Measurements from ENCODE around the gene TXNDC11. TPM values are rescaled to one million over a fixed set of nuclear protein-coding genes. Genes with fewer than 3 reads are reported as not detected.

Gene TXNDC11
- polyA plus RNA-seq, 3 donors = 29.7 to 47.3 (median 35.5) TPM

DNA sequence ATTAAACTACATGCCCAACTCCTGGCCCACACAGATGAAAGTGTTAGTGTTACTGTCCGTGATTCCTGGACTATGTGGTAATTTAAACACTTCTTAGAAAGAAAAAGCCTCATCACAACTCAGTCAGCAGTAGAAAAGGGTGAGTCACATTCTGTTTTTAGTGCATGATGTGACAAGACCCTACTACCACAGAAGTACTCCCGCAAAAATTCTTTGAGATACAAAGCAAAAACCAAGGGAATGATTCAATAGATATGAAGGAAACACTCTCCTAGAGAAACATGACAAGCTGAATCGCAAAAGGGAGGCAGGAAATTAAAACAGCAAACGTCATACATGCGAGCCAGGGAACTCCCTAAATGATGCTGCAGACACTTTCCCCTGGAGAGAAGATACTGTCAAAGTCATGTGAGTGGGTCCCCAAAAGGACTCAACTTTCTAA, 60.0 kb downstream of the TXNDC11 start:
- H3K27ac ChIP-seq (ENCODE audit: low read depth, low read length) = no peak overlapping the region
- whole genome bisulfite sequencing, 3 donors = 49 to 63% (median 59%) methylated on average over 5 of the region's 5 CpGs

- 47 to 85% (median 81%) methylated on average over 12 of the region's 12 CpGs for WGBS, 3 donors
- no peak overlapping the region for H3K27ac ChIP-seq (ENCODE audit: low read depth, low read length)
These were observed 60.5 kb downstream of the TXNDC11 start for GRCh38 chr16:11681976-11682654.

- 5 to 51% (median 33%) methylated on average over 2 of the region's 2 CpGs for WGBS, 3 donors
- no peak overlapping the region for H3K27ac ChIP-seq (ENCODE audit: low read depth, low read length)
These were observed 61.1 kb downstream of the TXNDC11 start for GRCh38 chr16:11681556-11681955.

DNA sequence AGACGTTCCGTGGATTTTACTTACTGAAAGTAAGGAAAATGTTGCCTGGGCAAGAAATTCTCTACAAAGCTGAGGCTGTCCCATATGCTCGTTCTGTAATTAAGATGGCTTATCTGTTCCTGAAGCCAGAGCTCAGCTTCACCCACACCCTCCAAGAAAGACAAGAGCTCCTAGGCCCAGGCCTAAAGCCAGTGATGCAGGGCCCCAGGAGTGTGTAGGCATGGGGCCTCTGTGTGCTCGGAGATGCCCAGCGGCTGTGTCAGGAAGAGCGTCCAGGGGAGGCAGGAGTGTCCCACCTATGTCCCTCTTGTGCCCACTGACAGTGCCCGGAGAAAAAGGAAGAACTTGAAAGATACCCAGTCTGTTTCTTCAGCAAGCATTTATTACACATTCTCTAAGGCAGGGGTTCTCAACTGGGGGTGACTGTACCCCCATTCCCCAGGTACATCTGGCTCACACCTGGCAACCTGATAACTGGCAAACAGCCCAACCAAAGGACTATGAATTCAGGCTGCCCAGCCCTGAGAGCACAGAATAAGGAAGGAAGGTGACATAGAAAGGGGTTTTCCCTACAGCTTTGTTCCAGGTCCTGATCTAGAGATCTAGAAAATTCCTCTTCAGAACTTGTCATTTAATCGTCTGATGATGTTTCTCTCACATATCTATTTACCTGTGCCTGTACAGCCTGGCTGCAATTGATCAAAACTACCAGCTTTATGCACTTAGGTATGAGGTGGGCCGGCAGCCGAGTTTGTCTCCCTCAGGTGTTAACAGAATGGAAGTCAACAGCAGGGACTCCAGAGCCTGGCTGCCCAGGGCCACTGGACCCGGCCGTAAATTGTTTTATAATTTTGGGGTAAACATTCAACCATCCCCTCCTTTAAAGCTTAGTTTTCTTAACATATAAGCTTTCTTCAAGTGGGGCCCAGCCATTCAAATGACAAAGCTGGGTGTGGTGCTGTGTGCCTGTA, 62.4 kb downstream of the TXNDC11 start:
- 69 to 90% (median 84%) methylated on average over 12 of the region's 12 CpGs for WGBS, 3 donors

GRCh38 chr16:11679250-11679649, 63.4 kb downstream of the TXNDC11 start:
- 83 to 92% (median 87%) methylated on average over 13 of the region's 13 CpGs for WGBS, 3 donors
- H3K27ac ChIP-seq (ENCODE audit: low read depth, low read length) = no peak overlapping the region

More for the DNA sequence above, 62.4 kb downstream of the TXNDC11 start:
- no peak overlapping the region for H3K27ac ChIP-seq (ENCODE audit: low read depth, low read length)

GRCh38 chr16:11677959-11678881, 64.4 kb downstream of the TXNDC11 start:
- H3K27ac ChIP-seq (ENCODE audit: low read depth, low read length) = no peak overlapping the region
- WGBS, 3 donors = 79 to 83% (median 80%) methylated on average over 18 of the region's 18 CpGs

DNA sequence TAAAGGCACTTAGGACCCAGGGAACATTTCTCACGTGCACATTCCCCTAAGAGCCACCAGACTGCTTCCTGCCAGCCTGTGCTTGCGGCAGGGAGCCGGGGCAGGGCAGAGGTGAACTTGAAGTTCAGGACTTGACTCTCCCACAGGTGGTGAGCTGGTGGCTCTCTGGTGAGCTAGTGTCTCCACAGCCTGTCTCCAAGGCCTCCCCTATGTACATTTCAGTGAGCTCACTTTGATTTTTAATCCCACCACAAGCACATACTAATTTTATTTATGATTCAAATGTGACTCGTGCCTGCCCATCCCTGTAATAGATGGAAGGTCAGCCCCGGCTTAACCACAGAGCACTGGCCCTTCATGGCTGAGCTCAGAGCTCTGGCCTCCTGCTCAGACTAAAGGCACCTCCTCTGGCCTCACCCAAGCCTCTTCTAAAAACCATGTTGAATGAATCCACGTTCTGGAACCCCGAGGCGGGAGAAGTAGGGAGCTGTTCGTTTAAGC, 65.2 kb downstream of the TXNDC11 start:
- H3K27ac ChIP-seq (ENCODE audit: low read depth, low read length) = no peak overlapping the region

DNA sequence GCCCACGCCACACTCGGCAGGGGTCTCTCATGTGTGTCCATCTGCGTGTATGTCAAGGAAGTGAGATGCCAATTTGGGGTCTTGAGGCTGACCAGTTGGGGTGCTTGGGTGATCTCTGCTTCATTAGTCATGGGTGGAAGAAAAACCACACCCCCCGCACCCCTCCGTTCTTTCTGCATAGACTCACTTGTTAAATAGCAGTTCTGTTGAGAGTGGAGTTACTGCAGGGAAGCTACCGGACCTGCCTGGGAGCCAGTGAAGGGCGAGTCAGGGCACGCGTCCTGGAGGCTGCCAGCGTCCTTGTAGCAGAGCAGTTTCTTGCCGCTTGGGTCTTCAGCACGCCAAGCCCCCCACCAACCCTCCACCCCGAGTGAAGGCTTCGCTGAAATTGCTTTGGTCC, 65.9 kb downstream of the TXNDC11 start:
- no peak overlapping the region for H3K27ac ChIP-seq (ENCODE audit: low read depth, low read length)
- WGBS, 3 donors = 90 to 91% (median 91%) methylated on average over 14 of the region's 14 CpGs

More for the DNA sequence above, 65.2 kb downstream of the TXNDC11 start:
- WGBS, 3 donors = 61 to 75% (median 67%) methylated on average over 9 of the region's 9 CpGs

DNA sequence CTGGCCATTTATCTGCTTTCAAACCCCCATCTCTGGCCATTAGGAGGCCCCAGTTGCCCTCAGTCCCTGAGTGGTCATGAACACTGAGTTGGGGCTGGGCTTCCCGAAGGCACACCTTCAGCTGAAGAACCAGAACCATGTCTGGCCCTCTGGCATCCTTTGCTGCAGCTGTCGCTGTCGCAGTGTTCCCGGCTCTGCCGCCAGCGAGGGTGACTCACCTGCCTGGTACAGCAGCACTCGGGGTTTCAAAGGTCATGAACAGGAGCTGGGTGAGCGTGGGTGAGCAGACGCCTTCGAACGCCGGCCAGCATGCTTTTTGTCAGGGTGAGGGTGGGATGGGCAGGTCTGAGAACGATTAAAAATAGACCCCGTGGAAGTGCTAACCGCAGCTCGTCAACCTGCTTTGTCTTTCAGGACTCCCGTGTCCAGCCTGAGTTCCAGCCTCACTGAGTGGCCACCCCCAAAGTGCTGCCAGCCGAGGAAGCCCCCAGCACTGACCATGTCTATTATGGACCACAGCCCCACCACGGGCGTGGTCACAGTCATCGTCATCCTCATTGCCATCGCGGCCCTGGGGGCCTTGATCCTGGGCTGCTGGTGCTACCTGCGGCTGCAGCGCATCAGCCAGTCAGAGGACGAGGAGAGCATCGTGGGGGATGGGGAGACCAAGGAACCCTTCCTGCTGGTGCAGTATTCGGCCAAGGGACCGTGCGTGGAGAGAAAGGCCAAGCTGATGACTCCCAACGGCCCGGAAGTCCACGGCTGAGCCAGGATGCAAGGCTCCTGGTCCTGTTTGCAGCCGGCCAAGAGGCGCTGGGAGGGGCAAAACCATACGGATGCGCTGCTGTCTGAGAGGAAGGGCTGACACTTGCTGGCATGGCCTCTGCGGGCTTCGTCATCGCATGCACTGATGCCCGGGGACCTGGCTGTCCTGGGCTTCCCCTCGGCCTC, 66.8 kb downstream of the TXNDC11 start:
- H3K27ac ChIP-seq (ENCODE audit: low read depth, low read length) = no peak overlapping the region
- 62 to 89% (median 79%) methylated on average over 42 of the region's 42 CpGs for WGBS, 3 donors

DNA sequence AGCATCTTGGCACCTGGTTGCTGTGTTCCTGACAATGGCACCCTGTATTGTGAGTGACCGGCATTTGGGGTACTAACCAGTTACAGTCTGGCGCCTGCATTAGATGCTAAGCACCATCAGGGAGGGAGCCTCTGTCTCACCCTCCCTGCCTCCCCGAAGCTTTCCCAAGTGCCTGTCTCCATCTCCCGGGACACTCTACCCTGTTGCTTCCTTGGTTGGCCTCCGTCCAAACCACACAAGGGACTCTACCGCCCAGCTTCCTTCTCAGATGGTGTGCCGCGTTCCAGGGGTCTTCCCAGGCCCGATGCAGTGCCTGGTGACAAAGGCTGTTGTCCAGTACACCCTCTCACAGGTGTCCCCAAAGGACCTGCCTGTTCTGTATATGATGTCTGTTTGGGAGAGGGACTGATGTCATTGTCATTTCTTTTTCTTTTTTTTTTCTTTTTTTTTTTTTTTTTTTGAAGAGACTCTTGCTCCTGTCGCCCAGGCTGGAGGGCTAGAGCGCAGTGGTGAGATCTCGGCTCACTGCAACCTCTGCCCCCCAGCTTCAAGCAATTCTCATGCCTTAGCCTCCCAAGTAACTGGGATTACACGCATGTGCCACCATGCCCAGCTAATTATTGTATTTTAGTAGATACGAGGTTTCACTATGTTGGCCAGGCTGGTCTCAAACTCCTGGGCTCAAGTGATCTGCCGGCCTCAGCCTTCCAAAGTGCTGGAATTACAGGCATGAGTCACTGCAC, 67.7 kb downstream of the TXNDC11 start:
- 40 to 58% (median 53%) methylated on average over 15 of the region's 15 CpGs for WGBS, 3 donors
- H3K27ac ChIP-seq (ENCODE audit: low read depth, low read length) = no peak overlapping the region

DNA sequence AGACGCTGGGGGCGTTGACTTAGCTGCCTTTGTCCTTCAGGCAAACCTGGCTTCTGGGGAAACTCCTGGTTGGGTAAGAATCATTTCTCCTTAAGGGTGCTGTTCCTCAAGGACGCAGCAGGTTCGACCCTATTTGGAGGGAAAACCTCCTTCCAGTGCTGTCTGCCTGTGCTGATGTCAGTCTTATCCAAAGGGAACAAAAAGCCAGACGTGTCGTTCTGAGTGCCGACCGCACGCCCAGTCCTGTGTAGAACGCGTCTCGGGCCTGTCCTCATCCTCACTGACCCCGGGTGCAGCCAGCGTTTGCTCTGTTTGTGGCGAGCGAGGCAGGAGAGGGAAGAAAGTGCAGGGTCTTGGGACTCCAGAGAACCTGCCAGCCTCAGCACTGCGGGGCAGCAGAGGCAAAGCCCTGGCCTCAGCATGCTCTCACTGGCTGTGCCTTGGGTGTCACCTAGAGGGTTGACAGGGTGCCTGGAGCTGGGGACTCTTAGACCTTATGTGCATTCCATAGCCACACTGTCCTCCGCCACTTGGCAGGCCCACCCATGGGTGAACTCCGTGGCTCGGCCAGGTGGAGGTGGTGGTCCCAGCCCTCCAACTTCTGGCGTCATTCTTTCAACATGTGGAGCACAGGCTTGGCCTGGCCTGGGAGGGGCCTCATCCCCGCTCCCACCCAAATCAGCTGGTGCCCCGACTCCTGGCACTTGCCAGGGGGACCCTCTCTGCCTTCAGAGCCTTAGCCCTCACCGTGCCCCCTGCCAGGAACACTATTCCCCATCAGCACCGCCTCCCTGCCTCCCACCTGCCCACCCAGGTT, 68.4 kb downstream of the TXNDC11 start:
- no peak overlapping the region for H3K27ac ChIP-seq (ENCODE audit: low read depth, low read length)
- WGBS, 3 donors = 82 to 91% (median 88%) methylated on average over 24 to 25 of the region's 25 CpGs

DNA sequence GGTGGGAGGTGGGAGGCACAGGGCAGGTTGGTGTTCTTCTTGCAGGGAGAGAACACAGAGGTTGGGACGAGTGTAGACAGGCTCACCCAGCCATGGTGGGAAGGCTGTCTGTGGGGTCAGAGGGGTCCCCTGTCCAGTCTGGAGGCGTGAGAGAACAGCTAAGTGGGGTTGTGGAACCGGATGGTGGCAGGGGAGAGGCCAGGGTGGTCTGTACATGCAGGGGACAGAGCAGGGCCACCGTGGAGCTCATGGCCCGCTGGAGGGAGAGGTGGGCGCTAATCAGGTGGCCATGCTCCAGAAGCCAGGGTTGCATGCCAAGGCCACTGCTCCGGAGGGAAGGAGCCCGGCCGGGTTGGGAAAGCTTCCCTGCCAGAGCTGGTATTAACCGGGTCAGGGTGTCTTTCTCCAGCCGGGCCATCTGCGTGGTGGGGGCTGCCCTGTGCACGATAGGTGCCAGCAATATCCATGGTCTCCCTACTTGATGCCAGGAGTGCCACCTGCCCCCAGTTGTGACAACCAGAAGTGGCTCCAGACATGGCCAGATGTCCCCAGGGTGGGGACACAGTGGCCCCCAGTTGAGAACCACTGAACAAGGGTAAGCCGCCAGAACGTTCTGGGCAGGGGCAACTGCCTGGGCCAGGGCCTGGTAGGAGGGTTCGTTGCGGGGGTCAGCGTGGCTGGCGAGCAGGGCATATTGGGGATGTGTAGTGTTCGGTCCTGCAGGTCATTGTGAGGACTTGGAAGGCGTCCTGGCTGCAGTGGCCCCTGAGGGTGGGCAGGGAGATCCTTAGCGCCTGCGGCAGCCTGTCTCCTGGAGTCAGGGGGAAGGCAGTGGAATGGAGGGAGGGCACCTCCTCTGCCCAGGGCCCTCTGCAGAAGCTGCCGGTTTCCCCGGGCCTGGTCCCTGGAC, 69.3 kb downstream of the TXNDC11 start:
- WGBS, 3 donors = 62 to 77% (median 66%) methylated on average over 24 to 25 of the region's 25 CpGs

GRCh38 chr16:11672206-11673090, 70.2 kb downstream of the TXNDC11 start:
- H3K27ac ChIP-seq (ENCODE audit: low read depth, low read length) = no peak overlapping the region
- 73 to 87% (median 80%) methylated on average over 25 of the region's 25 CpGs for WGBS, 3 donors

More for the DNA sequence above, 69.3 kb downstream of the TXNDC11 start:
- no peak overlapping the region for H3K27ac ChIP-seq (ENCODE audit: low read depth, low read length)

DNA sequence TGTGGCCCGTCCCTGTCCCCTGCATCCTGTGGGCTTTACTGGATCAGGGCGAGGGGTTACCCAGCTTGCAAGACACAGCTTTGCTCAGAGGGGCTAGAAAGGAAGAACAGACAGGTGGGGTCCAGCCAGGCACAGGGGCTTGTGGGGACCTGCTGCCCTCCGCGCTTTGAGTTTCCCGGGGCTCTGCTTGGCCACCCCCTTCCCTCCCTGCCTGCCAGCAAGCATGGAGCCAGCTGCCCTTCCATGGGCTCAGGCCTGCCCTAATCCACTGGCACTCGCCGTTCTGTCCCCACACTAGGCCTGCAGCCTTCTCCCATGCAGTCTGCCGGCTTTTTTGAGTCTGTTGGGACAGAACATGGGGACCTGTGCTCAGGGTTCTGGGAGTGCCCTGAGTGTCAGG, 71.0 kb downstream of the TXNDC11 start:
- WGBS, 3 donors = 90 to 95% (median 91%) methylated on average over 8 of the region's 8 CpGs
- H3K27ac ChIP-seq (ENCODE audit: low read depth, low read length) = no peak overlapping the region
